HG02840 (cell line): ENCODE data around the gene PAK4.
"Not testable (repeated sequence)": the region's sequence is repeated elsewhere in the genome, so short reads cannot be mapped to it uniquely, and the experiment has no call there.

Source experiments
- ATAC-seq: cut with Tn5 transposase; IDR thresholded peaks from one replicate; pipeline ENCODE4 v1.9.1; 2021; ENCODE audit warnings: mild to moderate bottlenecking, moderate library complexity, moderate number of reproducible peaks; ENCODE audit not compliant: unreplicated experiment, low FRiP score

PAK4 gene

DNA sequence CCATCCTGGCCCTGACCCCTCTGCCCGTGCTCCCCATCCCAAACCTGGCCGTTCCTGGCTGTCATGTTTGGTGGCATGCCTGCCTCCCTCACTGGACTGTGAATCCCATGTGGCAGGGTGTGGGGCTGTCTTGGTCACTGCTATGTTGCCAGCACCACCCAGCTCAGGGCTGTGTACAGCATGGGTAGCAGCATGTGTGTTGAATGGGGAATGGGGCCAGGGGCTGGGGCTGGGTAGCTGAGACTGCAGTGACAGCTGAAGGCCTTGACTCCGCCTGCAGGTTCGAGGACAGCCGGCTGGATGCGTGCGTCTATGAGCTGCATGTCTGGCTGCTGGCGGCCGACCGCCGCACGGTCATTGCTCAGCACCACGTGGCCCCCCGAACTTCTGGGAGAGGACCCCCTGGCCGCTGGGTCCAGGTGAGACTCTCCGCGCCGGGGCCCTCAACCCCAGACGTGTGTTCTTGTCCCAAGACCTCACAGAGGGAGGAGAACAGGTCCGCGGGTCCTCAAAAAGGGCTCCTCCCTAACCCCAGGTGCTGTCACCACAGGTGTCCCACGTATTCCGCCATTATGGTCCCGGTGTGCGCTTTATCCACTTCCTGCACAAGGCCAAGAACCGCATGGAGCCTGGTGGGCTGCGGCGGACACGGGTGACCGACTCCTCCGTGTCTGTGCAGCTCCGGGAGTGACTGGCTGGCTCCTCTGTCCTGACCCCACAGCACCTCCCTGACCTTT is 74.6 kb downstream of the PAK4 start:
- ATAC-seq = no peak

DNA sequence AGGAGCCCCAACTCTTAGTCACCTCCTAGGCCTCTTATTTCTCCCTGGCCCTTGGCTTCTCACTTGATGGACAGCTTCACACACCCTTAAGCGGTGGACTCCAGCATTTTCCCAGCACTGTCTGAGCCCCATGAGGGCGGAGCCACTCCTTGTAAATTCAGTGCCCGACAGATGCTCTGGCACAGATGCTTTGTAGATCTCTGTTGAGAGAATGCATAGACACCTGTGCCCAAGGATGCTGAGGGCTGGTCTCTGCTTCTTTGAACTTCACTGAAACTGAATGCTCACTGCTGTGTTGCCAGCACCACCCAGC is 75.2 kb downstream of the PAK4 start:
- ATAC-seq = no peak

GRCh38 chr19:39202998-39203355 is 77.4 kb downstream of the PAK4 start:
- no peak for ATAC-seq

GRCh38 chr19:39203372-39204341 is 78.1 kb downstream of the PAK4 start, which contains the start of gene SYCN:
SYCN (minus strand) TSS chr19:39204263; CDS start chr19:39204254, 9 bp downstream.
- no peak for ATAC-seq

DNA sequence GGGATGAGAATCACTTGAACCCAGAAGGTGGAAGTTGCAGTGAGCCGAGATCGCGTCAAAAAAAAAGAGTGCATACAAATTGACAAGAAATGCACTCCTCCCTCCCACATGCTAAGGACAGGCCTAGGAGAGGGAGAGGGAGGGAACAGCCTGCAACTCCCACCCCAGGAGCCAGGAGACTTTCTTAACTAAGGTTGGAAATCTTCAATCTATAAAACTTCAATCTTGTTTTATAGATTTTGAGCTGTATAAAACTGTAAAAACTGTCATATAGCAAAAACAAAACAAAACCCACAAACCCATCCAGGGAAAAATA is 79.8 kb downstream of the PAK4 start:
- no peak for ATAC-seq

DNA sequence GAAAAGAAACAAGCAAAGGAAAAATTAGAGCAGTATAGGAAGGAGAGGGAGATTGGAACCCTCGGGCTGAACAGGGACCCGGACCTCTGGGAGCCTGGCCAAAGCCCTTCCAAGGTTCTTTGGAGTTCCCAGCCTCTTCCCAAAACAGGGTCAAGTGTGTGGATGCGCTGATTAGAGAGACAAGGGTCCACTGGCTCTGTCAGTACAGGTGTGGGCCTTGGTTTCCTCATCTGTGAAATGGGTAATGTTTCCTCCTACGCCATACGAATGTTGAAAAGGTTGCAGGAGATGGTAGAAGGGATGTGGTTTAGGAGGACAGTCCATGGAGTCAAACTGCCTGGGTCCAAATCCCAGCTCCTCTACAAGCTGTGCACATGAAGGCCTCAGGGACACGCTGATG is 80.5 kb downstream of the PAK4 start:
- ATAC-seq = no peak

GRCh38 chr19:39207293-39207836 is 81.8 kb downstream of the PAK4 start:
- ATAC-seq = no peak

GRCh38 chr19:39208175-39208795 is 82.7 kb downstream of the PAK4 start:
- ATAC-seq = no peak

DNA sequence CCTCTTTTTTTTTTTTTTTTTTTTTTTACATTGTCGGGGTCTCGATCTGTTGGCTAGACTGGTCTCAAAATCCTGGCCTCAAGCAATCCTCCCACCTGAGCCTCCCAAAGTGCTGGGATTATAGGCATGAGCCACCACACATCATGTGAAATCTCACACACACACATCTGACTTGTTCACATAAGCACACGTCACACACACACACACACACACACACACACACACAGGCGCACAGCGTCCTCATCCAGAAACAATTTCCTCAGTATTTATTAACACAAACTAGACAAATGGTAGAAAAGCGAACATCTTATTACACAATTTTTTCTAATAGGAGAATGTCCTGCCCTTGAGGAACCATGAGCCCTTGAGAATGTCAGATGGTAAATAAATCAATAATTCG is 83.6 kb downstream of the PAK4 start:
- no peak for ATAC-seq

GRCh38 chr19:39211731-39212374 is 86.3 kb downstream of the PAK4 start:
- ATAC-seq = no peak

DNA sequence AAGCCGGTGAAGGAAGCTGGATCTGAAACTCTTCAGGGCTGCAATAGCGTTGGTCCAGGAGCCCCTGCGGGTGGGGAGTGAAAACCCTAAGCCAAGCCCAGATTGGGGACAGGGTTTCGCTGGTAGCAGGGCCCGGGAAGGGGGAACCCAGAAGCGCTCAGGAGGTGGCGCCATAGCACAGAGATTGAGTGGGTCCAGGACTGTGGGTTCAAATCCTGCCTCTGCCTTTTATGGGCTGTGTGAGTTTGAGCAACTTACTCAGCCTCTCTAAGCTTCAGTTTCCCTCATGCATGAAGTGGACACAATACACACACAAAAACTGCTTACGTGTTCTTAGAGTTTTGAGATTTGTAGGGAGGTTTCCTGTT is 86.8 kb downstream of the PAK4 start:
- no peak for ATAC-seq

DNA sequence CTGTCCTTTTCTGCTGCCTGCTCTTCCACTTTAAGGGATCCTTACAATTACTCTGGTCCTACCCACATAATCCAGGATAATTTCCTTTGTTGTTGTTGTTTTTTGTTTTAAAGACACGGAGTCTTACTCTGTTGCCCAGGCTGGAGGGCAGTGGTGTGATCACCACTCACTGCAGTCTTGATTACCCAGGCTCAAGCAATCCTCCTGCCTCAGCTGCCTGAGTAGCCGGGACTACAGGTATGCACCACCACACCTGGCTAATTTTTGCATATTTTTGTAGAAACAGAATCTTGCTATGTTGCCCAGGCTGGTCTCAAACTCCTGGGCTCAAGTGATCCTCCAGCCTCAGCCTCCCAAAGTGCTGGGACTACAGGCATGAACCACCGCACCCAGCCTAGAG is 89.7 kb downstream of the PAK4 start:
- not testable (repeated sequence) for ATAC-seq

DNA sequence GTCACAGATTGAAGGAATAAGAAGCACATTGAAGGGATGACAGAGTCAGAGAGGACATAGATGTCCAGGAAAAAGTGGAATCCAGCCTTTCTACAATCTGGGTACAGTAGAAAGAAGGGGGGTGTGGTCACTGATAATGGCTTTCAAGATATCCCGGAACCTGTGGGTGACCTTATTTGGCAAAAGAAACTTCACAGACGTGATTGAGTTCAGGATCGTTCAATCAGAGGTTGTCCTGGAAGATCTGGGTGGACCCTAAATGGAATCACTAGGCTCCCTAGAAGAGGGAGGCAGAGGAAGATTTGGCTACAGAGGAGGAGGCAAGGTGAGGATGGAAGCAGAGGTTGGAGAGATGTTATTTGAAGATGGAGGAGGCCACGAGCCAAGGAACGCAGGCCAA is 91.5 kb downstream of the PAK4 start:
- no peak for ATAC-seq

GRCh38 chr19:39218230-39219007 is 92.8 kb downstream of the PAK4 start:
- no peak for ATAC-seq

- ATAC-seq = not testable (repeated sequence)
Observed at GRCh38 chr19:39219108-39219507, 93.5 kb downstream of the PAK4 start.

GRCh38 chr19:39223703-39224279 is 98.2 kb downstream of the PAK4 start:
- ATAC-seq = no peak

GRCh38 chr19:39224910-39225309 is 99.3 kb downstream of the PAK4 start:
- ATAC-seq = no peak
